ENCODE data around the gene A1BG.

Gene A1BG

GRCh38 chr19:58386576-58387337 lies 33.5 kb upstream of the A1BG start, which contains the start of gene RPS5 (continued):
- TF ChIP-seq, protein P1, sequence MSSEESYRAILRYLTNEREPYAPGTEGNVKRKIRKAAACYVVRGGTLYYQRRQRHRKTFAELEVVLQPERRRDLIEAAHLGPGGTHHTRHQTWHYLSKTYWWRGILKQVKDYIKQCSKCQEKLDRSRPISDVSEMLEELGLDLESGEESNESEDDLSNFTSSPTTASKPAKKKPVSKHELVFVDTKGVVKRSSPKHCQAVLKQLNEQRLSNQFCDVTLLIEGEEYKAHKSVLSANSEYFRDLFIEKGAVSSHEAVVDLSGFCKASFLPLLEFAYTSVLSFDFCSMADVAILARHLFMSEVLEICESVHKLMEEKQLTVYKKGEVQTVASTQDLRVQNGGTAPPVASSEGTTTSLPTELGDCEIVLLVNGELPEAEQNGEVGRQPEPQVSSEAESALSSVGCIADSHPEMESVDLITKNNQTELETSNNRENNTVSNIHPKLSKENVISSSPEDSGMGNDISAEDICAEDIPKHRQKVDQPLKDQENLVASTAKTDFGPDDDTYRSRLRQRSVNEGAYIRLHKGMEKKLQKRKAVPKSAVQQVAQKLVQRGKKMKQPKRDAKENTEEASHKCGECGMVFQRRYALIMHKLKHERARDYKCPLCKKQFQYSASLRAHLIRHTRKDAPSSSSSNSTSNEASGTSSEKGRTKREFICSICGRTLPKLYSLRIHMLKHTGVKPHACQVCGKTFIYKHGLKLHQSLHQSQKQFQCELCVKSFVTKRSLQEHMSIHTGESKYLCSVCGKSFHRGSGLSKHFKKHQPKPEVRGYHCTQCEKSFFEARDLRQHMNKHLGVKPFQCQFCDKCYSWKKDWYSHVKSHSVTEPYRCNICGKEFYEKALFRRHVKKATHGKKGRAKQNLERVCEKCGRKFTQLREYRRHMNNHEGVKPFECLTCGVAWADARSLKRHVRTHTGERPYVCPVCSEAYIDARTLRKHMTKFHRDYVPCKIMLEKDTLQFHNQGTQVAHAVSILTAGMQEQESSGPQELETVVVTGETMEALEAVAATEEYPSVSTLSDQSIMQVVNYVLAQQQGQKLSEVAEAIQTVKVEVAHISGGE (tag by site-specific recombination; conservative IDR thresholded peaks at IDR 0.05; ENCODE audit: low read depth) = peak; percentile 88
- no peak for TF ChIP-seq TRIM28 (IDR thresholded peaks at IDR 0.05; ENCODE audit: borderline replicate concordance, low read length)
- TF ChIP-seq PRDM2 (tag by site-specific recombination; IDR thresholded peaks at IDR 0.05; ENCODE audit: borderline replicate concordance) = no peak
- no peak for TF ChIP-seq ZNF214 (tag by site-specific recombination; IDR thresholded peaks at IDR 0.05; ENCODE audit: borderline replicate concordance)
- TF ChIP-seq, protein P2, sequence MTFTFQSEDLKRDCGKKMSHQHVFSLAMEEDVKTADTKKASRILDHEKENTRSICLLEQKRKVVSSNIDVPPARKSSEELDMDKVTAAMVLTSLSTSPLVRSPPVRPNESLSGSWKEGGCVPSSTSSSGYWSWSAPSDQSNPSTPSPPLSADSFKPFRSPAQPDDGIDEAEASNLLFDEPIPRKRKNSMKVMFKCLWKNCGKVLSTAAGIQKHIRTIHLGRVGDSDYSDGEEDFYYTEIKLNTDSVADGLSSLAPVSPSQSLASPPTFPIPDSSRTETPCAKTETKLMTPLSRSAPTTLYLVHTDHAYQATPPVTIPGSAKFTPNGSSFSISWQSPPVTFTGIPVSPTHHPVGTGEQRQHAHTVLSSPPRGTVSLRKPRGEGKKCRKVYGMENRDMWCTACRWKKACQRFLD (tag by site-specific recombination; IDR thresholded peaks at IDR 0.05) = no peak
- no peak; the same call in none of the 2 replicates for TF ChIP-seq SP7 (tag by site-specific recombination; IDR thresholded peaks at IDR 0.05)
- peak; percentile 52; the same call in 1 of the 2 replicates for TF ChIP-seq ZNF600 (tag by site-specific recombination; IDR thresholded peaks at IDR 0.05)
- TF ChIP-seq ZNF670 (tag by site-specific recombination; IDR thresholded peaks at IDR 0.05; ENCODE audit: low read depth) = no peak
- TF ChIP-seq ZNF76 (tag by site-specific recombination; IDR thresholded peaks at IDR 0.05; ENCODE audit: borderline replicate concordance, low read depth) = peak; percentile 48; the same call in 1 of the 2 replicates
- no peak for TF ChIP-seq ZNF423 (tag by site-specific recombination; IDR thresholded peaks at IDR 0.05)
- no peak for TF ChIP-seq ZNF791 (tag by site-specific recombination; IDR thresholded peaks at IDR 0.05)
- TF ChIP-seq, protein P3, sequence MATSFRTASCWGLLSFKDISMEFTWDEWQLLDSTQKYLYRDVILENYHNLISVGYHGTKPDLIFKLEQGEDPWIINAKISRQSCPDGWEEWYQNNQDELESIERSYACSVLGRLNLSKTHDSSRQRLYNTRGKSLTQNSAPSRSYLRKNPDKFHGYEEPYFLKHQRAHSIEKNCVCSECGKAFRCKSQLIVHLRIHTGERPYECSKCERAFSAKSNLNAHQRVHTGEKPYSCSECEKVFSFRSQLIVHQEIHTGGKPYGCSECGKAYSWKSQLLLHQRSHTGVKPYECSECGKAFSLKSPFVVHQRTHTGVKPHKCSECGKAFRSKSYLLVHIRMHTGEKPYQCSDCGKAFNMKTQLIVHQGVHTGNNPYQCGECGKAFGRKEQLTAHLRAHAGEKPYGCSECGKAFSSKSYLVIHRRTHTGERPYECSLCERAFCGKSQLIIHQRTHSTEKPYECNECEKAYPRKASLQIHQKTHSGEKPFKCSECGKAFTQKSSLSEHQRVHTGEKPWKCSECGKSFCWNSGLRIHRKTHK (tag by site-specific recombination; IDR thresholded peaks at IDR 0.05) = no peak
- TF ChIP-seq ZSCAN16 (tag by site-specific recombination; IDR thresholded peaks at IDR 0.05) = no peak; the same call in 1 of the 2 replicates
- no peak for TF ChIP-seq ZNF133 (tag by site-specific recombination; IDR thresholded peaks at IDR 0.05)
- 0 out of 2 replicates have a peak, but pooled peaks have one; percentile 24 for TF ChIP-seq WT1 (tag by site-specific recombination; IDR thresholded peaks at IDR 0.05)
- TF ChIP-seq ZNF549 (tag by site-specific recombination; IDR thresholded peaks at IDR 0.05) = no peak
- TF ChIP-seq OVOL3 (tag by site-specific recombination; IDR thresholded peaks at IDR 0.05) = no peak
- TF ChIP-seq KLF9 (tag by site-specific recombination; IDR thresholded peaks at IDR 0.05; ENCODE audit: low read depth) = peak; percentile 59
- TF ChIP-seq ZNF629 (tag by site-specific recombination; IDR thresholded peaks at IDR 0.05) = peak; percentile 78
- no peak for TF ChIP-seq ZNF202 (tag by site-specific recombination; IDR thresholded peaks at IDR 0.05; ENCODE audit: borderline replicate concordance)
- peak; percentile 57; the same call in 1 of the 2 replicates for TF ChIP-seq ZNF362 (tag by site-specific recombination; IDR thresholded peaks at IDR 0.05)
- TF ChIP-seq ZBTB20 (tag by site-specific recombination; IDR thresholded peaks at IDR 0.05) = peak; percentile 73
- TF ChIP-seq ZXDB (tag by site-specific recombination; IDR thresholded peaks at IDR 0.05) = peak; percentile 81
- TF ChIP-seq ZNF621 (tag by site-specific recombination; IDR thresholded peaks at IDR 0.05) = no peak
- TF ChIP-seq ZNF16 (tag by site-specific recombination; IDR thresholded peaks at IDR 0.05; ENCODE audit: low read depth) = no peak
- no peak for TF ChIP-seq ZNF266 (tag by site-specific recombination; IDR thresholded peaks at IDR 0.05; ENCODE audit: low read depth)
- peak; percentile 57 for TF ChIP-seq SP3 (tag by site-specific recombination; IDR thresholded peaks at IDR 0.05)

Data from HEK293 (cell line).